A549 (cell line): ENCODE data around the gene CACNA1C. TPM values are rescaled to one million over a fixed set of nuclear protein-coding genes. Genes with fewer than 3 reads are reported as not detected.
A peak's percentile ranks its signal among the peaks of the same experiment; 100 is the strongest.

ENCODE experiments used
- ATAC-seq, 2 experiments: fragments of 200-7000 bp in 1 of 2; fragments of >200 bp in 1 of 2; cut with Nextera tagmentation in 1 of 2; cut with Tn5 transposase in 1 of 2; 3 replicates each; pipeline versions ENCODE4 v1.8.0 to v1.9.1; 2018 to 2020; ENCODE audit warnings: mild to moderate bottlenecking in 1 of 2, moderate library complexity in 1 of 2
- CTCF ChIA-PET: fragments of 300-600 bp; sonication (Branson Sonifier 250); formaldehyde crosslinking; extraction: SDS; loops from one replicate; lab custom pipeline; 2021; ENCODE audit warnings: antibody characterized with exemption, inconsistent platforms; lab: Yijun Ruan, JAX
- POLR2A ChIA-PET: fragments of 350-600 bp; formaldehyde crosslinking; extraction: SDS; loops from one replicate; lab custom pipeline; 2021; ENCODE audit warnings: antibody characterized with exemption, inconsistent platforms; lab: Yijun Ruan, JAX
- DNase-seq, 2 experiments: peaks; one replicate each; pipeline versions ENCODE4 v3.0.0 to v3.0.0-alpha.2; 2011 to 2016; ENCODE audit warnings: low read depth in 1 of 2, low spot score in 1 of 2
- FAIRE-seq: peaks from 2 replicates; lab custom pipeline; 2011; peaks lifted over from hg19 to GRCh38; lab: Jason Lieb, UNC
- H3K27ac ChIP-seq, 2 experiments: fragments of >200 bp; sonication (Bioruptor Twin); formaldehyde crosslinking; 3 replicates each; pipeline ENCODE4 v1.5.1; 2016 to 2017
- H3K4me1 ChIP-seq: fragments of >200 bp; sonication (Bioruptor Twin); formaldehyde crosslinking; 3 replicates; pipeline ENCODE4 v1.6.1; 2016
- H3K4me2 ChIP-seq: fragments of >200 bp; sonication (Bioruptor Twin); formaldehyde crosslinking; 3 replicates; pipeline ENCODE4 v1.6.1; 2016
- H3K4me3 ChIP-seq: fragments of >200 bp; sonication (Bioruptor Twin); formaldehyde crosslinking; 3 replicates; pipeline ENCODE4 v1.5.1; 2016
- H3K9me3 ChIP-seq: fragments of >200 bp; sonication (Bioruptor Twin); formaldehyde crosslinking; 3 replicates; pipeline ENCODE4 v1.6.1; 2016
- BHLHE40 ChIP-seq: IDR thresholded peaks from 2 replicates; pipeline ENCODE4 v1.6.1; 2012; ENCODE audit warnings: low read depth, low read length, inconsistent platforms
- CBX8 ChIP-seq: fragments of 200-600 bp; sonication (generic); IDR thresholded peaks from 2 replicates; pipeline ENCODE4 v1.6.1; 2016
- CHD4 ChIP-seq: fragments of 200-600 bp; sonication (generic); IDR thresholded peaks from 2 replicates; pipeline ENCODE4 v1.6.1; 2016; ENCODE audit warnings: antibody characterized with exemption, mild to moderate bottlenecking, borderline replicate concordance
- FOSL2 ChIP-seq, 2 experiments: fragments of 450-650 bp in 1 of 2; fragments of >200 bp in 1 of 2; sonication (Bioruptor Twin) in 1 of 2; formaldehyde crosslinking; IDR thresholded peaks; 2 replicates each; pipeline versions ENCODE4 v1.5.0 to v1.6.1; 2016 to 2020; ENCODE audit warnings: mild to moderate bottlenecking in 1 of 2, moderate library complexity in 1 of 2
- FOXS1 ChIP-seq: fragments of 250-450 bp; sonication (Bioruptor Pico); IDR thresholded peaks from 2 replicates; pipeline ENCODE4 v1.5.0; 2020; ENCODE audit warnings: mild to moderate bottlenecking, moderate library complexity
- HDAC2 ChIP-seq: fragments of 200-600 bp; sonication (generic); IDR thresholded peaks from 2 replicates; pipeline ENCODE4 v1.6.1; 2016
- HOXB13 ChIP-seq: fragments of 250-450 bp; sonication (Bioruptor Pico); IDR thresholded peaks from 2 replicates; pipeline ENCODE4 v1.5.0; 2020; ENCODE audit warnings: low read depth, mild to moderate bottlenecking, moderate library complexity
- JUN ChIP-seq, 2 experiments: fragments of >200 bp; sonication (Bioruptor Twin); formaldehyde crosslinking; IDR thresholded peaks; 2 replicates in 1 of 2; 3 replicates in 1 of 2; pipeline ENCODE4 v1.6.1; 2016 to 2017
- MYC ChIP-seq: IDR thresholded peaks from 2 replicates; pipeline ENCODE4 v1.6.1; 2012; ENCODE audit warnings: mild to moderate bottlenecking, inconsistent platforms, low read length, improper control_type of control experiment, borderline replicate concordance
- NFE2L2 ChIP-seq: fragments of 150-350 bp; conservative IDR thresholded peaks from 2 replicates; pipeline ENCODE4 v1.6.1; 2014; ENCODE audit warnings: low read length
- NPAS2 ChIP-seq: fragments of 250-450 bp; sonication (Bioruptor Pico); IDR thresholded peaks from 2 replicates; pipeline ENCODE4 v1.8.0; 2022; ENCODE audit warnings: mild to moderate bottlenecking, moderate library complexity, borderline replicate concordance
- NR3C1 ChIP-seq: fragments of >200 bp; sonication (Bioruptor Twin); formaldehyde crosslinking; IDR thresholded peaks from 3 replicates; pipeline ENCODE4 v1.6.1; 2017
- PHF8 ChIP-seq: fragments of 200-600 bp; sonication (generic); IDR thresholded peaks from 2 replicates; pipeline ENCODE4 v1.6.1; 2016; ENCODE audit warnings: low read depth, mild to moderate bottlenecking, antibody characterized with exemption, moderate library complexity, borderline replicate concordance
- POLR2A ChIP-seq: IDR thresholded peaks from 2 replicates; pipeline ENCODE4 v1.6.1; 2012; ENCODE audit warnings: mild to moderate bottlenecking, low read length
- POLR2AphosphoS2 ChIP-seq: conservative IDR thresholded peaks from 2 replicates; pipeline ENCODE4 v1.6.1; 2012; ENCODE audit warnings: low read length, improper control_type of control experiment, inconsistent platforms
- RAD21 ChIP-seq, 2 experiments: fragments of >200 bp in 1 of 2; sonication (Bioruptor Twin) in 1 of 2; formaldehyde crosslinking in 1 of 2; IDR thresholded peaks in 1 of 2; conservative IDR thresholded peaks in 1 of 2; 2 replicates in 1 of 2; 3 replicates in 1 of 2; pipeline ENCODE4 v1.6.1; 2012 to 2018; ENCODE audit warnings: inconsistent platforms in 1 of 2
- RFX5 ChIP-seq: fragments of 450-650 bp; IDR thresholded peaks from 2 replicates; pipeline ENCODE4 v1.7.1; 2014; ENCODE audit warnings: antibody characterized with exemption, mild to moderate bottlenecking, moderate library complexity
- TFCP2L1 ChIP-seq: fragments of 250-450 bp; sonication (Bioruptor Pico); IDR thresholded peaks from 2 replicates; pipeline ENCODE4 v1.5.0; 2021; ENCODE audit warnings: mild to moderate bottlenecking
- ZFP36 ChIP-seq: fragments of 450-650 bp; IDR thresholded peaks from 2 replicates; pipeline ENCODE4 v1.6.1; 2014; ENCODE audit warnings: borderline replicate concordance; ENCODE audit not compliant: partially characterized antibody
- whole genome bisulfite sequencing: methylation state at CpG from one replicate; pipeline ENCODE4 v1.1.6; 2017; ENCODE audit errors: missing lambda C conversion rate; 5-methylcytosine and 5-hydroxymethylcytosine counted together
- polyA plus RNA-seq, 4 experiments: library from polyadenylated mRNA; depleted of rRNA in 3 of 4; stranded (reverse); fragments of >200 nt; fragmentation: RNase III in 1 of 4; extraction: RNeasy Plus Mini Kit Qiagen cat#74134 plus additional on column Dnase treatment in 1 of 4; gene quantifications; 2 replicates in 3 of 4; 3 replicates in 1 of 4; pipeline ENCODE4 v1.2.3, GENCODE V29; 2011 to 2017
- TF ChIP-seq, protein P1 (sequence below): fragments of >200 bp; sonication (Bioruptor Twin); formaldehyde crosslinking; IDR thresholded peaks from 3 replicates; pipeline ENCODE4 v1.6.1; 2016
- TF ChIP-seq, protein P2 (sequence below): fragments of 250-450 bp; sonication (Bioruptor Pico); IDR thresholded peaks from 2 replicates; pipeline ENCODE4 v1.5.0; 2020; ENCODE audit warnings: low read depth, mild to moderate bottlenecking, moderate library complexity
- TF ChIP-seq, protein P3 (sequence below): fragments of 450-650 bp; IDR thresholded peaks from 2 replicates; pipeline ENCODE4 v1.6.1; 2014; ENCODE audit warnings: antibody characterized with exemption
- TF ChIP-seq, protein P4 (sequence below): fragments of 200-600 bp; sonication (generic); IDR thresholded peaks from 2 replicates; pipeline ENCODE4 v1.6.1; 2016; ENCODE audit warnings: antibody characterized with exemption, mild to moderate bottlenecking, moderate library complexity
- TF ChIP-seq, protein P5 (sequence below): IDR thresholded peaks from 2 replicates; pipeline ENCODE4 v1.6.1; 2012

Gene CACNA1C
- polyA plus RNA-seq, 2 of the 4 experiments (the other 2 are of a cell fraction) = not detected

DNA sequence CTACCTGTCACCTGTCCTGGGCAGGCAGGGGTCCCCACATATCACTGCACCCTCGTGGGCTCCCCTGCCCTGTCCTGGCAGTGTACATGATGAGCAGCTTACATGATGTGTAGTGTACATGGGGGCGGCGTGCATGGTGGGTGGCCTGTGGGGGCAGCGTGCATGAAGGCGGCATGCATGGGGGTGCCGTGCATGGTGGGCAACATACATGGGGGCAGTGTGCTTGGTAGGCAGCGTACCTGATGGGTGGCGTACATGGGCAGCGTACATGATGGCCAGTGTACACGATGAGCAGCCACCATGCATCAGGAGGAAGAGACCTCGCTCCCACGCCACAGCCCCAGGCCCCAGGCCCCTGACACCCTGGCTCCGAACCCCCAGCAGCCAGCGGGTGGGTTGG is 266.3 kb downstream of the CACNA1C start:
- ATAC-seq (peak in 1 of 2 experiments; percentile 20; a peak in 2 of 6 replicates), DNase-seq (no peak), FAIRE-seq (no peak)
- no peak overlapping the region for H3K4me2 ChIP-seq
- ChIA-PET CTCF (interaction anchor here (0.7 to 1.2 kb wide), 2 partner anchors 16 to 428 kb away, joined by 3 read pairs; no protein-coding TSS in a partner anchor), POLR2A (no interaction called here)
- TF ChIP-seq NPAS2 (no peak), POLR2A (peak; percentile 28; the same call in 1 of the 2 replicates)
- TF ChIP-seq, protein P1, sequence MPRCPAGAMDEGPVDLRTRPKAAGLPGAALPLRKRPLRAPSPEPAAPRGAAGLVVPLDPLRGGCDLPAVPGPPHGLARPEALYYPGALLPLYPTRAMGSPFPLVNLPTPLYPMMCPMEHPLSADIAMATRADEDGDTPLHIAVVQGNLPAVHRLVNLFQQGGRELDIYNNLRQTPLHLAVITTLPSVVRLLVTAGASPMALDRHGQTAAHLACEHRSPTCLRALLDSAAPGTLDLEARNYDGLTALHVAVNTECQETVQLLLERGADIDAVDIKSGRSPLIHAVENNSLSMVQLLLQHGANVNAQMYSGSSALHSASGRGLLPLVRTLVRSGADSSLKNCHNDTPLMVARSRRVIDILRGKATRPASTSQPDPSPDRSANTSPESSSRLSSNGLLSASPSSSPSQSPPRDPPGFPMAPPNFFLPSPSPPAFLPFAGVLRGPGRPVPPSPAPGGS = no peak
- H3K4me1 ChIP-seq = no peaks in the 10 kb centered on the region
- H3K4me3 ChIP-seq = no peak overlapping the region
- H3K27ac ChIP-seq = no peak overlapping the region
- 55% methylated on average over 14 of the region's 14 CpGs for WGBS
- 0 out of 3 replicates have a peak, but pooled peaks cover 4% of the 10 kb centered on the region for H3K9me3 ChIP-seq

DNA sequence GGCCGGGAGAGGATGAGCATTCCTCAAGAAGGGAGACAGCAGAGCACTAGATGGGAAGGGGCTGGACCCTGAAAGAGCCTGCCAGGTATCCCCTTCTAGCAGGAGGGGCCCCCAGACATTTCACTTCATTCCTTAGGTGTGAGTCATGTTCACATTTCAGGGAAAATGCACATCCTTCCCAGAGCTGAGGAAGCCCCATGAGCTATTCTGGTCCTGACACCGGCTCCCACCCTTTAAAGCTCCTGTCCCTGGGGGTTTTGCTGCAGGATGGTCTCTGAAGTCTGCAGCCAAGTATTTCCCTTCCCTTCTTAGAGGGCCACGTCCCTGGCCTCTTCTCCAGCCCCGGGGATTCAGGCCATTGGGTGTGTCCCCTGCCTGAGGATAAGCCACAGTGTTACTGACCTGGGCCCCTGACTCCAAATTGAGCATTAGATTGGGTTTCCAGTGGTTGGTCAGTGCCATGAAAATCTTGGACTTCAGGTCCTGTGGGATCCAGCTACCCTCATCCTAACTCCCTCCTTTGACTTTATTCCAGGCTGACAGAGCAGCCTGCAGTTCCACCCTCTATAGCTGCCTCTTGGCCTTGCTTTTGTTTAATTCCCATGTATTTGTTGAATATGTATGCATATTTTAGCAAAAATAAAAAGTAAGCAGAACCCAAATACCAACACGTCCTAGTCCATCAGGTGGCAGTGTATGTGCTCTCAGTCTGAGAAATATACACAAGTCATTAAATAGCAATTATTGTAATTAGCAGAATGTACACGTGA is 267.1 kb downstream of the CACNA1C start:
- Histone ChIP-seq H3K9me3 (no peaks in the 10 kb centered on the region), H3K4me3 (no peak overlapping the region), H3K27ac (no peak overlapping the region), H3K4me2 (no peak overlapping the region), H3K4me1 (no peaks in the 10 kb centered on the region)
- FAIRE-seq (no peak), ATAC-seq (no peak), DNase-seq (no peak)
- ChIA-PET CTCF (interaction anchor here (0.7 to 1.2 kb wide), 2 partner anchors 17 to 427 kb away, joined by 3 read pairs; no protein-coding TSS in a partner anchor), POLR2A (no interaction called here)
- TF ChIP-seq RFX5 (no peak), BHLHE40 (no peak), FOXS1 (CRISPR knock-in tag) (no peak), POLR2AphosphoS2 (no peak), CBX8 (no peak), CHD4 (no peak), HOXB13 (no peak), HDAC2 (no peak), TFCP2L1 (no peak), NR3C1 (no peak), PHF8 (no peak)
- TF ChIP-seq, protein P2, sequence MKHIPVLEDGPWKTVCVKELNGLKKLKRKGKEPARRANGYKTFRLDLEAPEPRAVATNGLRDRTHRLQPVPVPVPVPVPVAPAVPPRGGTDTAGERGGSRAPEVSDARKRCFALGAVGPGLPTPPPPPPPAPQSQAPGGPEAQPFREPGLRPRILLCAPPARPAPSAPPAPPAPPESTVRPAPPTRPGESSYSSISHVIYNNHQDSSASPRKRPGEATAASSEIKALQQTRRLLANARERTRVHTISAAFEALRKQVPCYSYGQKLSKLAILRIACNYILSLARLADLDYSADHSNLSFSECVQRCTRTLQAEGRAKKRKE (CRISPR knock-in tag) = no peak
- TF ChIP-seq, protein P1 = no peak
- WGBS = 9% methylated on average over 6 of the region's 6 CpGs

DNA sequence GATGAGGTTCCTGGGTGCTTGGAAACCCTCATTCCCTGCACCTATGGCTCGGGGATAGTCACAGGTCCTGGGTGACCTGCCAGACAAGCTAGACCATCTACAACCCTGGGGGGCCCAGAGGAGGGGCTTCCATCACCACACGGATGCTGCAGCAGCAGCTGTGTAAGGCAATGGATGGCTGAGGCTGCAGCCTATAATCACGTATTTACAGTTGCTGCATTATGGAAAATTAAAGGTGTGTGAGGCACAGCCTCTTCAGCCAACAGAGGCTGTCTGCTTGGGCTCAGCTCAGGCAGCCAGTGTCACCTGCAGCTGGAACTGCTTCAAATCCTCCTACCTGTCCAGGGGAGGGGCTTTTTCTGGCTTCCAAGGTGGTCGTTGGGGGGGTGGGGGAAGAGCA is 268.1 kb downstream of the CACNA1C start:
- 3% methylated on average over 4 of the region's 4 CpGs for WGBS
- Histone ChIP-seq H3K4me1 (no peaks in the 10 kb centered on the region), H3K27ac (no peak overlapping the region), H3K9me3 (no peaks in the 10 kb centered on the region), H3K4me3 (no peak overlapping the region), H3K4me2 (no peak overlapping the region)
- no peak for FAIRE-seq
- no peak for ATAC-seq
- CTCF ChIA-PET = interaction anchor here (0.8 kb wide), 1 partner anchor 263 kb away, joined by 3 read pairs; no protein-coding TSS in a partner anchor
- POLR2A ChIA-PET = interaction anchor here (0.6 kb wide), 1 partner anchor 613 kb away, joined by 3 read pairs; no protein-coding TSS in a partner anchor
- DNase-seq = no peak
- TF ChIP-seq FOSL2 (IDR thresholded peaks at IDR 0.05) (no peak), FOSL2 (CRISPR knock-in tag; IDR thresholded peaks at IDR 0.05) (no peak), MYC (no peak), CHD4 (no peak), HDAC2 (no peak), RFX5 (no peak), NFE2L2 (no peak), ZFP36 (no peak), RAD21 (conservative IDR thresholded peaks at IDR 0.05 in 1 of 2, IDR thresholded peaks at IDR 0.05 in 1 of 2) (no peak), JUN (IDR thresholded peaks at IDR 0.05) (no peak)
- TF ChIP-seq, protein P3, sequence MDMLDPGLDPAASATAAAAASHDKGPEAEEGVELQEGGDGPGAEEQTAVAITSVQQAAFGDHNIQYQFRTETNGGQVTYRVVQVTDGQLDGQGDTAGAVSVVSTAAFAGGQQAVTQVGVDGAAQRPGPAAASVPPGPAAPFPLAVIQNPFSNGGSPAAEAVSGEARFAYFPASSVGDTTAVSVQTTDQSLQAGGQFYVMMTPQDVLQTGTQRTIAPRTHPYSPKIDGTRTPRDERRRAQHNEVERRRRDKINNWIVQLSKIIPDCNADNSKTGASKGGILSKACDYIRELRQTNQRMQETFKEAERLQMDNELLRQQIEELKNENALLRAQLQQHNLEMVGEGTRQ = no peak
- TF ChIP-seq, protein P4, sequence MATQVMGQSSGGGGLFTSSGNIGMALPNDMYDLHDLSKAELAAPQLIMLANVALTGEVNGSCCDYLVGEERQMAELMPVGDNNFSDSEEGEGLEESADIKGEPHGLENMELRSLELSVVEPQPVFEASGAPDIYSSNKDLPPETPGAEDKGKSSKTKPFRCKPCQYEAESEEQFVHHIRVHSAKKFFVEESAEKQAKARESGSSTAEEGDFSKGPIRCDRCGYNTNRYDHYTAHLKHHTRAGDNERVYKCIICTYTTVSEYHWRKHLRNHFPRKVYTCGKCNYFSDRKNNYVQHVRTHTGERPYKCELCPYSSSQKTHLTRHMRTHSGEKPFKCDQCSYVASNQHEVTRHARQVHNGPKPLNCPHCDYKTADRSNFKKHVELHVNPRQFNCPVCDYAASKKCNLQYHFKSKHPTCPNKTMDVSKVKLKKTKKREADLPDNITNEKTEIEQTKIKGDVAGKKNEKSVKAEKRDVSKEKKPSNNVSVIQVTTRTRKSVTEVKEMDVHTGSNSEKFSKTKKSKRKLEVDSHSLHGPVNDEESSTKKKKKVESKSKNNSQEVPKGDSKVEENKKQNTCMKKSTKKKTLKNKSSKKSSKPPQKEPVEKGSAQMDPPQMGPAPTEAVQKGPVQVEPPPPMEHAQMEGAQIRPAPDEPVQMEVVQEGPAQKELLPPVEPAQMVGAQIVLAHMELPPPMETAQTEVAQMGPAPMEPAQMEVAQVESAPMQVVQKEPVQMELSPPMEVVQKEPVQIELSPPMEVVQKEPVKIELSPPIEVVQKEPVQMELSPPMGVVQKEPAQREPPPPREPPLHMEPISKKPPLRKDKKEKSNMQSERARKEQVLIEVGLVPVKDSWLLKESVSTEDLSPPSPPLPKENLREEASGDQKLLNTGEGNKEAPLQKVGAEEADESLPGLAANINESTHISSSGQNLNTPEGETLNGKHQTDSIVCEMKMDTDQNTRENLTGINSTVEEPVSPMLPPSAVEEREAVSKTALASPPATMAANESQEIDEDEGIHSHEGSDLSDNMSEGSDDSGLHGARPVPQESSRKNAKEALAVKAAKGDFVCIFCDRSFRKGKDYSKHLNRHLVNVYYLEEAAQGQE = no peak
- TF ChIP-seq, protein P5, sequence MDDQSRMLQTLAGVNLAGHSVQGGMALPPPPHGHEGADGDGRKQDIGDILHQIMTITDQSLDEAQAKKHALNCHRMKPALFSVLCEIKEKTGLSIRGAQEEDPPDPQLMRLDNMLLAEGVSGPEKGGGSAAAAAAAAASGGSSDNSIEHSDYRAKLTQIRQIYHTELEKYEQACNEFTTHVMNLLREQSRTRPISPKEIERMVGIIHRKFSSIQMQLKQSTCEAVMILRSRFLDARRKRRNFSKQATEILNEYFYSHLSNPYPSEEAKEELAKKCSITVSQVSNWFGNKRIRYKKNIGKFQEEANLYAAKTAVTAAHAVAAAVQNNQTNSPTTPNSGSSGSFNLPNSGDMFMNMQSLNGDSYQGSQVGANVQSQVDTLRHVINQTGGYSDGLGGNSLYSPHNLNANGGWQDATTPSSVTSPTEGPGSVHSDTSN = no peak
